ENCODE data around the gene PAX5. TPM values are rescaled to one million over a fixed set of nuclear protein-coding genes. Genes with fewer than 3 reads are reported as not detected.

PAX5 gene
- total RNA-seq, 1 experiment from 2014 or later = 0.39 TPM

DNA sequence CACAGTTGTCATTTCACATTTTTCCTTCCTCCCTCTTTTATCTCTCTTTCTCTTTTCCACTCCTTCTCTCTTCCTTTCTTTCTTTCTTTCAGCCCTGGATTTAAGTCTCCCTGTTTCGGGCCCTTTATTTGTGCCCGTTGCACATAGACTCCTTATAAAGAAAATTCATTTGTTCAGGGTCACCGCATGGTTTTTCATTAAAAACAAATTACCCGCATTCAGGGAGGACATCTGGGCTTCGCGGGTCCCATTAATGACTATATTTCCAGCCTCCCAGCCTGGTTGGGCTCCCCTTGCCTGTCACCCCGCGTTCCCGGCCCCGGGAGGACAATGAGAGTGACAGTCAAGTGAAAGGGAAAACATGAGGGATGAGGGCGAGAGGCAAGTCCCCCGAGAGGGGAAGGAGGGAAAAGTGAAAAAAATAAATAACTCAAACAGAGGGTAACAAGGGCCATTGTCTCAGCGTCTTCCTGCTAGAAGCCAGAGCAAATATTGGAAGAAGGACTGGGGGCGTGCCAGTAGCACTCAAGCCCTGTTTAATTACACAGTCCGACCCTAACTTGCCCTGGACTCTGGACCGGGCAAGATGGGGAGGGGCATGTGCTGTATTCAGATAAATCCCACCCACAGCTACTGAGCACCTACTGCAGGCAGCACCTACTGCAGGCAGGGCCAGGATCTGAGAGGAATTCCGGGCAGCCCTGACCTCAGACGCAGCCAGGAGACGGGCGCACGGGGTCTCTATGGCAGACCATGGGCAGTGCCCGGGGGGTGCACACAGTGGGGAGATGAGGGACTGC is 166.2 kb downstream of the PAX5 start:
- peak overlapping the region in 2 of 3 experiments; percentile 37 to 73; a peak in 1 of 7 replicates for H3K27ac Mint-ChIP-seq

More for the DNA sequence above, 166.2 kb downstream of the PAX5 start:
- H4K20me1 ChIP-seq (ENCODE audit: control insufficient read depth, insufficient read depth, insufficient read length) = no peaks in the 10 kb centered on the region
- no peak overlapping the region for H3K4ac ChIP-seq (ENCODE audit: low read depth, low read length)
- H3K18ac ChIP-seq (ENCODE audit: insufficient read length, low read depth, low read length) = no peak overlapping the region
- no CpG with 5 or more reads among the region's 22 CpGs for WGBS (ENCODE audit: extremely low coverage, insufficient read length, low lambda C conversion rate)
- peaks cover 61% of the 10 kb centered on the region for H3K27me3 Mint-ChIP-seq (ENCODE audit: low read depth)
- H2BK20ac ChIP-seq (ENCODE audit: low read depth, low read length, poor library complexity, severe bottlenecking) = no peak overlapping the region
- no peak overlapping the region for H2BK12ac ChIP-seq (ENCODE audit: insufficient read length, low read depth, low read length)
- H3K79me2 ChIP-seq (ENCODE audit: insufficient read depth, low read length) = no peaks in the 10 kb centered on the region
- H3K4me2 ChIP-seq (ENCODE audit: insufficient read depth, insufficient read length, low read length) = no peak overlapping the region
- no peak overlapping the region for H3K56ac ChIP-seq (ENCODE audit: insufficient read length, low read depth, low read length)
- H3T11ph ChIP-seq (ENCODE audit: low read length) = no peak overlapping the region
- H2BK15ac ChIP-seq (ENCODE audit: low read depth, low read length) = no peak overlapping the region
- H2BK120ac ChIP-seq (ENCODE audit: low read depth, low read length, poor library complexity, severe bottlenecking) = no peak overlapping the region
- no peaks in the 10 kb centered on the region for H3K79me1 ChIP-seq (ENCODE audit: insufficient read depth, low read depth, low read length, poor library complexity, severe bottlenecking)
- no peak overlapping the region for H2BK5ac ChIP-seq (ENCODE audit: insufficient read length, low read length)
- no peaks in the 10 kb centered on the region for H3K23me2 ChIP-seq (ENCODE audit: insufficient read length, low read depth, low read length, poor library complexity, severe bottlenecking)
- no peak overlapping the region for H4K91ac ChIP-seq (ENCODE audit: insufficient read length, low read depth, low read length)
- DNase-seq = no peak
- H3K9ac ChIP-seq (ENCODE audit: extremely low read depth, insufficient read length, low read length) = no peak overlapping the region
- peaks cover 2% of the 10 kb centered on the region; the same call in 1 of the 2 replicates for H3K27me3 ChIP-seq (ENCODE audit: insufficient read depth, low read length)
- no peak overlapping the region for H3K4me3 Mint-ChIP-seq
- no peak overlapping the region for H3K23ac ChIP-seq (ENCODE audit: insufficient read length, low read depth, low read length)
- H3K27ac ChIP-seq (ENCODE audit: insufficient read length, low read depth, low read length) = no peak overlapping the region
- no peak overlapping the region for H2AK5ac ChIP-seq (ENCODE audit: insufficient read length, low read length)
- no peak overlapping the region for H3K14ac ChIP-seq (ENCODE audit: insufficient read depth, low read length)
- no peak overlapping the region for H4K5ac ChIP-seq (ENCODE audit: insufficient read length, low read depth, low read length)
- TF ChIP-seq, protein P1, sequence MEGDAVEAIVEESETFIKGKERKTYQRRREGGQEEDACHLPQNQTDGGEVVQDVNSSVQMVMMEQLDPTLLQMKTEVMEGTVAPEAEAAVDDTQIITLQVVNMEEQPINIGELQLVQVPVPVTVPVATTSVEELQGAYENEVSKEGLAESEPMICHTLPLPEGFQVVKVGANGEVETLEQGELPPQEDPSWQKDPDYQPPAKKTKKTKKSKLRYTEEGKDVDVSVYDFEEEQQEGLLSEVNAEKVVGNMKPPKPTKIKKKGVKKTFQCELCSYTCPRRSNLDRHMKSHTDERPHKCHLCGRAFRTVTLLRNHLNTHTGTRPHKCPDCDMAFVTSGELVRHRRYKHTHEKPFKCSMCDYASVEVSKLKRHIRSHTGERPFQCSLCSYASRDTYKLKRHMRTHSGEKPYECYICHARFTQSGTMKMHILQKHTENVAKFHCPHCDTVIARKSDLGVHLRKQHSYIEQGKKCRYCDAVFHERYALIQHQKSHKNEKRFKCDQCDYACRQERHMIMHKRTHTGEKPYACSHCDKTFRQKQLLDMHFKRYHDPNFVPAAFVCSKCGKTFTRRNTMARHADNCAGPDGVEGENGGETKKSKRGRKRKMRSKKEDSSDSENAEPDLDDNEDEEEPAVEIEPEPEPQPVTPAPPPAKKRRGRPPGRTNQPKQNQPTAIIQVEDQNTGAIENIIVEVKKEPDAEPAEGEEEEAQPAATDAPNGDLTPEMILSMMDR (conservative IDR thresholded peaks at IDR 0.05) = no peak
- H3K36me3 Mint-ChIP-seq (ENCODE audit: insufficient read depth in 1 of 3, low read depth in 3 of 3) = no peaks in the 10 kb centered on the region
- H4K8ac ChIP-seq (replicated peaks; ENCODE audit: insufficient read length, low read depth, low read length) = no peak overlapping the region
- no peak overlapping the region for H2AFZ ChIP-seq (ENCODE audit: low read length)
- H3K9me3 Mint-ChIP-seq = no peaks in the 10 kb centered on the region; a peak in 1 of 5 replicates
- peaks cover 15 to 38% of the 10 kb centered on the region in 2 experiments for H3K4me1 Mint-ChIP-seq
- H3K4me1 ChIP-seq (ENCODE audit: insufficient read depth, low read length) = 0 out of 2 replicates have a peak, but pooled peaks cover 2% of the 10 kb centered on the region
- H3K9me3 ChIP-seq (ENCODE audit: control insufficient read depth, low read depth, low read length) = no peaks in the 10 kb centered on the region
